HG03045 (cell line): Measurements from ENCODE around the gene ZNF385A.

Experiments
- ATAC-seq: cut with Tn5 transposase; IDR thresholded peaks from one replicate; pipeline ENCODE4 v1.9.1; 2021; ENCODE audit warnings: mild to moderate bottlenecking, moderate library complexity; ENCODE audit not compliant: unreplicated experiment

Gene ZNF385A

DNA sequence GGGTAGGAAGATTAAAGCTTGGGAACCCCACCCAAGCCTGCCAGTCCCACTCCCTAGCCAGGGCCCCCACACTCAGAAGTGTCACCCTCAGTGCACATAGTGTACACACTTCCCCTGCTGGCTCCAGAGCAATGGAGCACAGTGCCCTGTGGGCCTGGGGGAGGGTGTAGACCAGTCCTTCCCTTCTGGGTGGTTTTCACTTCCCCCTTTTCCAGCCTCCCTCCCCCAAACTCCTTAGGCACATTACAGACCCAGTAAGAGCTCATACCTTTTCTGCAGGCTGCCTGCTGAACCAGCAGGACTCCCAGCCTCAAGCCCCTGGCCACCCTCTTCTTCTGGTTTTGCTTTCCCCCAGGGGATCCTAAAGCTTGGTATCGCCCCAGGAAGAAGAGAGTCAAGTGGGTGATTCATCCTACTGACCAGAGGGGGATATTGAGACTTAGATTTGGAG, at the start of gene ZNF385A:
Gene ZNF385A, minus strand, starts transcription at position 143 of the 451 bp plus-strand sequence. CDS start 219 bp downstream, outside the sequence.
- no peak for ATAC-seq

- no peak for ATAC-seq
Measured at GRCh38 chr12:54432815-54433164, 48.3 kb upstream of the ZNF385A start.

- no peak for ATAC-seq
Measured at GRCh38 chr12:54431911-54432814, 47.6 kb upstream of the ZNF385A start.

DNA sequence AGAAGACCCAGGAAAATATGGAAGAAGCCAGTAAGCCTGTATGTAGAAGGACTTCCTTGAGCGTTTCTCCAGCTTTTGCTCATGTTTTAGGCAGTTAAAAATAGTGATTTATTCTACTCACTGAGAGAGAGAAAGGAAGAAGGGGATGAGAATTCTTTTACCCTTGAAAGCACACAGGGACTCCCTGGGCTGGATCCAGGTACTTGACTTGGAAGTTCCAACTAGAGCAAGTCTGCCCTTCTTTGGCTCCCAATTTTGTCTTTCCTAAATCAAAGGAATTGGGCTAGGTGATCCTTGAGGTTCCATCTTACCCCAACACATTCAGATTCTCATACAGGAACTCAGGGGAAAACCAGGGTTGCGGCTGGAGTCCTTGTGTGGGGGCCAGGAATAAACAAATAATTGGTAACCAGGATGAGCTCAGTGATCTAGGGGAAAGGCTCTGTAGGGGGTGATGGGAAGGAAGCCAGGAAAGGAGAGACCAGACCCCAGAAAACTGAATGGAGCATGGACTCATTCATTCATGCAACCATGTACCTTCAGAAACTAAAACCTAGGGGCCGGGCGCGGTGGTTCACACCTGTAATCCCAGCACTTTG, 46.0 kb upstream of the ZNF385A start:
- ATAC-seq: no peak

GRCh38 chr12:54429014-54429471, 44.5 kb upstream of the ZNF385A start:
- no peak for ATAC-seq

DNA sequence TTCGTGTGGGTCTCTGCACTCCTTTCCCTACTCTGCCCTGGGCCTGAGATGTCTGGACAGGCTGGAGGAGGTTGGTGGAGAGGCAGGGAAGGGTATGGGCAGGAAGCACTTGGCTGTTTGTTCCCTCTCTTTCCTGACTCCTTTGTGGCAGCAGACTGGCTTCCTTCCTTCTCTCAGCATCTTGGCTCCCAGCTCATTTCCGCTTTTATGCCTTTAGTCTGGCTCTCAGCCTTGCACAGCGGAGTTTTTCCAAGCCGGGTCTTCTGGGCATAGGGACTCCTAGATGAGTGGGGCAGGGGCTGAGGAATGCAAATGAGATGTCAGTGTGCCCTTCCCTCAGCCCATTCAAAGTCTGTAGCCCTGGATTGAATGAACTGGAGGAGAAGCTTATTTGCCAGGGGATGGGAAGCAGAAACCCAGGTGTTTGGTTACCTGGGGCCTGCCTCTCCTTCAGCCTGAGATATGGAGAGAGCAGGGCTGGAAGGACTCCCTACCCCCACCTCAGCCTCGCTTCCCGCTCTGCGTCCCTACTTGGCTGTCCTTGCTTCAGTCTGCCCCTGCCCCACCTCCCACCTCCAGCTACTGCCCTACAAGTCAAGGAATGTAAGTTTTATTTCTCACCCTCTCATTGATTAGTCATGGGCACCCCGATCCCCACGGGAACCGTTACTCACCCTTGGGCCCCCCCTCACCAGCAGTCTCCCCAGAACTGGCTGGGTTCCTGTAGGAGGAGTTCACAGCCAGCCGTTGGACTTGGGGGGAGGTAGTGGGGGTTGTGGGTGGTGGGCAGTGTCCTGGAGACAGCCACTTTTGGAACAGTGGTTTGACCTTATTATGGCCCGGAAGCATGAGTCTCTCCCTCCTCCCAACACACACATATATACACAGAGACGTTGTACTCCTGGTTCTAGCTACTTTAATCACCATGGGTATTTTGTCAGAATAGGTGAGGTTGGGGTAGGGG, 43.8 kb upstream of the ZNF385A start:
- no peak for ATAC-seq

DNA sequence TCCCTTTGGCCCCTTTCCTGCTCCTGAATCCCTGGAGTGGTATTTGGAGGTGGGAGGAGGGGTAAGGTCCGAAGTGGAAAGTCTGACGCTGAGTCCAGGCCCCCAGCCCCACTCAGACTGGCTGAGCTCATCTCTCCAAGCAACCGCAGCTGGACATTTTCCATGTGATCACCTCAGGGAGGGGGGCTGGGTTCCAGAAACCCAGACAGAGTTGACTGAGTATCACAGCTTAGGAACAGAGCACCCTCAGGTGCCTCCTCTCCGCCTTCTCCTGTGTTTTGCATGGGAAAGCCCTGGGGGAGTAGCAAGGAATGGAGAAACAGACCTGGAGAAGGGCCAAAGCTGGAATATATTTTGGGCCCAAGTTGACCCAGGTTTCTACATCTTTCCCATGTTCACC, 42.6 kb upstream of the ZNF385A start:
- no peak for ATAC-seq

DNA sequence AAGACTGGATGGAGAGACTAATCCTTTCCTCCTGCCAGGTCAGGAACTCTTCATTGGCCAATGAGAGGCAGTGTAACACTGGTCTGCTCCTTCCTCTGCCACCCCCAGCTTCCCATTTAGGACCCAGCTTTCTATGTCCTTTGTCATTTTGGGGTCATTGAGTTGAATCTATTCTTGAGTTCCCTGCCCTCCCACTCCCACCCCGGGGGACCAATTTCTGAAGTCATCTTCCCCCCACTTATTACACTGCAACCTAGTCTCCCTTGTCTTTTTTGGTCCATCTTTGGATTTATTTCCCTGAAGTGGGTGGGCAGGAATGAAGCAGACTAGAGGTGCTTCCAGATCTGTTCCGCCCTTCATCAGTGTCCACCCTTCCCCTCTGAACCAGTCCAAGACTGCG, 42.2 kb upstream of the ZNF385A start:
- no peak for ATAC-seq

DNA sequence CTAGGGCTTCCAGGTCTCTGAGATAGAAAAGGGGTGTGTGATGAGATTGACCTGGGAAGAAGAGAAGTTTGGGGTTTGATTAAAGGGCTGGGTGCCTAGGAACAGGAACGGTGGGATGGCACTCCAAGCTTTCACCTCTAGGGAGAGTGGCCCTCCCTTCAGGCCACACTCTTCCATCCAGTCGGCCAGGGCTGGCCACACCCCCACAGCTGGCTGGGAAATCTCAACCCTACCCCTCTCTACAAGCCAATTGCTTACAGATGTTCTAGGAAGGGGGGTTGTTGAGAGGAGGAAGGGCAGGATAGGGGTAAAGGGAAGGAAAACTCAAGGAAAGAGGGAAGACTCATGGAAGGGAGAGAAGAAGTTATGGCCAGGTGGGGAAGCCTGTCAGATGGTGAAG, 41.2 kb upstream of the ZNF385A start:
- no peak for ATAC-seq

DNA sequence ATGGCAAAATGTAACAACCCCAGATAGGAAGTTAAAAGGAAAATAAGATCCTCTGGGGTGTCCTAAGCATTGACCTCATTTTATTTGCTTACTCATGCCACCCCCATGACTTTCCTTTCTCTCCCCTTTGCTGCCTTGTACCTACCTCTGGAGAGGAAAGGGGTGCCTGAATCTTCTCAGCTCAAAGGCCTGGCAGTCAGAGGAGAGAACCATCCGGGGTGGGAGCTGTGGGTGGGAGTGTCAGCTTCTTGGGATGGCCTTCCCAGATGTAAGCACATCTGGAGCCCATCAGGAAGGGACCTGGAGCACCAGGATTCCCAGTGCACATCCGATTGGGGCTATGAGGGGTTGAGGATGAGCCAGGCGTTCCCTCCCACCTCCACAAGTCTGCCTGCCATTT, 39.7 kb upstream of the ZNF385A start:
- ATAC-seq: no peak

DNA sequence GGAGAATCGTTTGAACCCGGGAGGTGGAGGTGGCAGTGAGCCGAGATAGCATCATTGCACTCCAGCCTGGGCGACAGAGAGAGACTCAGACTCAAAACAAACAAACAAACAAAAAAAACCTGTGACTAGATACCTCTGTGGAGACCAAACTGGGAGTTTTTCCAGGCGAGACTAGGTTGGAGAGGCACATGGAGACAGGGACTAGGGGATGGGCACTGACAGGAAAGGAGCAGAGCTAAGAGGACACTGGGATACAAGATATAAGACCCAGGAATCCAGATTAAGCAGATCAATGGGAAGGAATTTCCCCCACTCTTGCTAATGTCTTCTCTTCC, 39.2 kb upstream of the ZNF385A start:
- ATAC-seq: no peak

- ATAC-seq: no peak
Measured at GRCh38 chr12:54421879-54422250, 37.3 kb upstream of the ZNF385A start.

- ATAC-seq: no peak
Measured at GRCh38 chr12:54421175-54421878, 36.8 kb upstream of the ZNF385A start.

- ATAC-seq: no peak
Measured at GRCh38 chr12:54420766-54421144, 36.2 kb upstream of the ZNF385A start.

DNA sequence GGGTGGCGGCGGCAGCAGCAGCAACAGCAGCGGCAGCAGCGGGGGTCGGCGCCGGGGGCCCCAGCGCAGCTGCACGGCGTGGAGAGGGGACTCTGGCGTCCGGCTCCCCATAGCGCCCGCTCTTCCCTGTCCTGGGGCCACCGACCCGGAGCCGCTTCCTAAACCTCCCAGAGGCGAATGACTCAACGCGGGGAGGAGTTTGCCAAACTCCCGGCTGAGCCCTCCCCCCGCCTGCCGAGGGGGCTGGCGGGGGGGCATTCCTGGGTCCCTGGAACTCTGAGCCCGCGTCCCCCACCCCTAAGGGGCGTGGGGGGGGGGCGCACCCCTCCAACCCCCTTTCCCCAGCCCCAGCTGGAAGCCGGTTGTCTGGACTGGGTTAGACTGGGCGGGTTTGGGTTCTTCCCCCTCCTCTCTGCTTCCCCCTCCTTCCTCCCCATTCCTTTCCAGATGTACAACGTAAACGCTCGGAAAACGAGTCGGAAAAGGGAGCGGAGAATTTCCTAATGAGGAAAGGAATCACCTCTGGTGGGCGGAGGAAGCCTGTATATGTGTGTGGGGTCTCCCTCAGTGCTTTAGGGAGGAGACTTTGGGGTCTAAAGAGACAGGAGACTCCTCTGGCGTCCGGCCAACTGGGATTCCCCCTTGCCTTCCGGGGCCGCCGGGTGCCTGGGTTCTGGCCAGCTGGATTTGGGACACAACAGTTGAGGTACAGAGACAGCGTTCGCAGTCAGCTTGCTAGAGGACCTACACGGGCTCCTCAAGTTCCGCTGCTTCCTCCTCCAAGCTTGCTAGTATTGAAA, 34.8 kb upstream of the ZNF385A start, which contains the start of gene ITGA5:
Gene ITGA5, minus strand, starts transcription at position 179 of the 800 bp plus-strand sequence. Its CDS starts 68 bp downstream, at position 111.
- no peak for ATAC-seq

- ATAC-seq: no peak
Measured at GRCh38 chr12:54418441-54419087, 34.0 kb upstream of the ZNF385A start.

GRCh38 chr12:54417712-54418440, 33.3 kb upstream of the ZNF385A start:
- no peak for ATAC-seq
